Loucy (cell line): Measurements from ENCODE around the gene C12orf56.

Experiments
- H2AFZ ChIP-seq: fragments of 200-600 bp; sonication (generic); 2 replicates; pipeline ENCODE4 v1.6.0; 2016; ENCODE audit warnings: antibody characterized with exemption, mild to moderate bottlenecking, low read length, moderate library complexity
- H3F3A ChIP-seq: fragments of 200-600 bp; 2 replicates; pipeline ENCODE4 v1.6.0; 2016; ENCODE audit warnings: antibody characterized with exemption, low read depth, mild to moderate bottlenecking
- H3K27me3 ChIP-seq: fragments of 200-600 bp; sonication (generic); 2 replicates; pipeline ENCODE4 v1.6.1; 2014; ENCODE audit warnings: low read length, mild to moderate bottlenecking; ENCODE audit not compliant: insufficient read depth, poor library complexity, severe bottlenecking
- H3K36me3 ChIP-seq: fragments of 200-600 bp; sonication (generic); 2 replicates; pipeline ENCODE4 v1.6.1; 2016; ENCODE audit warnings: low read length; ENCODE audit not compliant: insufficient read depth
- H3K4me1 ChIP-seq: fragments of 200-600 bp; sonication (generic); 2 replicates; pipeline ENCODE4 v1.5.1; 2014; ENCODE audit warnings: low read length, mild to moderate bottlenecking; ENCODE audit not compliant: insufficient read depth, poor library complexity, severe bottlenecking
- H3K4me2 ChIP-seq: fragments of 200-600 bp; sonication (generic); 2 replicates; pipeline ENCODE4 v1.6.0; 2014; ENCODE audit warnings: antibody characterized with exemption, low read length, low read depth, mild to moderate bottlenecking; ENCODE audit not compliant: poor library complexity, severe bottlenecking
- H3K4me3 ChIP-seq: fragments of 200-600 bp; sonication (generic); 2 replicates; pipeline ENCODE4 v1.5.1; 2014; ENCODE audit warnings: low read length, mild to moderate bottlenecking, mixed read lengths; ENCODE audit not compliant: poor library complexity, severe bottlenecking
- H3K79me2 ChIP-seq: fragments of 200-600 bp; sonication (generic); 2 replicates; pipeline ENCODE4 v1.6.1; 2014; ENCODE audit warnings: low read length; ENCODE audit not compliant: insufficient read depth
- H3K9ac ChIP-seq: fragments of 200-600 bp; sonication (generic); 2 replicates; pipeline ENCODE4 v1.6.0; 2014; ENCODE audit warnings: mild to moderate bottlenecking, low read depth, low read length, moderate library complexity; ENCODE audit not compliant: poor library complexity, severe bottlenecking
- H3K9me2 ChIP-seq: fragments of 200-600 bp; sonication (generic); replicated peaks from 2 replicates; pipeline ENCODE4 v1.6.1; 2016; ENCODE audit warnings: low read depth, low read length, mixed read lengths
- H3K9me3 ChIP-seq: fragments of 200-600 bp; sonication (generic); 2 replicates; pipeline ENCODE4 v1.6.1; 2014; ENCODE audit warnings: mild to moderate bottlenecking, antibody characterized with exemption, low read length, low read depth; ENCODE audit not compliant: insufficient read depth
- H4K20me1 ChIP-seq: fragments of 200-600 bp; sonication (generic); 2 replicates; pipeline ENCODE4 v1.6.0; 2014; ENCODE audit warnings: antibody characterized with exemption, low read length, mild to moderate bottlenecking; ENCODE audit not compliant: insufficient read depth, poor library complexity, severe bottlenecking
- EZH2phosphoT487 ChIP-seq: fragments of 200-600 bp; IDR thresholded peaks from 2 replicates; pipeline ENCODE4 v1.6.1; 2018; ENCODE audit warnings: antibody characterized with exemption, mild to moderate bottlenecking, moderate library complexity, borderline replicate concordance
- TF ChIP-seq, protein P1 (sequence below): fragments of 200-600 bp; sonication (generic); conservative IDR thresholded peaks from 2 replicates; pipeline ENCODE4 v1.5.1; 2014; ENCODE audit warnings: mild to moderate bottlenecking, antibody characterized with exemption, low read length

Gene C12orf56

DNA sequence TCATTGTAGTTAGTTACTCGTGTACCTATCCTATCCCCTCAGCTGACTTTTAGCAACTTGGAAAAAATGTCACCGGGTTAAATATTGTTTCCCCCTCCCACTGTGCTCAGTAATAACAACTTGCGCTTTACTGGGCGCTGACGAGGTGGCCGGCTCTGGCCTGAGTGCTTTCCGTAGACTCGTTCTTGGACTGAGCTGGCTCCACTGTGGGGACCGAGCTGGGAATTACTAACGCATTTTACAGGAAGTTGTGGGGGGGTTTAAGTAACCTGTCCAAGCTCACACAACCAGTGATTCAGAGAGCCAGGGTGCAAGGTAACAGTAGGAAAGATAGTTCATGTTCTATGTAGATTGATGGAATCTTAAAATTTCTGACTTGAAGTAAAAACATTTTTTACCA, 86.0 kb downstream of the C12orf56 start:
- no peaks in the 10 kb centered on the region for H4K20me1 ChIP-seq

DNA sequence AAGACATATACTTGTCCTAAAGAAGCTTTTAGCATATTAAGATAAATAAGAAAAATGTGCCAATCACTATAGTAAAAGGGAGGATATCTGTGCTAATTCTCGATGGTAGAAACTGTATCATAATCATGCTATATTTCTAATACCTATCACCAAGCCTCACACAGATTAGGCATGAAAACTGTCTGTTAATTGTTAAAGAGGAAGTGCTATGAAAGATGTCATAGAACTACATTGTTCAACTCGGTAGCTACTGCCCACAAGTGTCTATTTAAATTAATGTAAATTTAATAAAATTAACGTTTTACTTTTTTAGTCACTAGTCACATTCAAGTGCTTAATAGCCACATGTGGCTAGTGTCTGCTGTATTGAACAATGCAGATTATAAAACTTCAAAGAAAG, 90.9 kb downstream of the C12orf56 start:
- Histone ChIP-seq H3K4me2 (no peak overlapping the region), H4K20me1 (no peaks in the 10 kb centered on the region), H3K9me3 (no peaks in the 10 kb centered on the region), H2AFZ (no peak overlapping the region), H3K4me3 (no peak overlapping the region), H3K27me3 (no peaks in the 10 kb centered on the region), H3K4me1 (no peaks in the 10 kb centered on the region), H3K9me2 (no peaks in the 10 kb centered on the region), H3F3A (no peaks in the 10 kb centered on the region), H3K36me3 (no peaks in the 10 kb centered on the region), H3K79me2 (no peaks in the 10 kb centered on the region), H3K9ac (no peak overlapping the region)
- no peak for TF ChIP-seq EZH2phosphoT487
- TF ChIP-seq, protein P1, sequence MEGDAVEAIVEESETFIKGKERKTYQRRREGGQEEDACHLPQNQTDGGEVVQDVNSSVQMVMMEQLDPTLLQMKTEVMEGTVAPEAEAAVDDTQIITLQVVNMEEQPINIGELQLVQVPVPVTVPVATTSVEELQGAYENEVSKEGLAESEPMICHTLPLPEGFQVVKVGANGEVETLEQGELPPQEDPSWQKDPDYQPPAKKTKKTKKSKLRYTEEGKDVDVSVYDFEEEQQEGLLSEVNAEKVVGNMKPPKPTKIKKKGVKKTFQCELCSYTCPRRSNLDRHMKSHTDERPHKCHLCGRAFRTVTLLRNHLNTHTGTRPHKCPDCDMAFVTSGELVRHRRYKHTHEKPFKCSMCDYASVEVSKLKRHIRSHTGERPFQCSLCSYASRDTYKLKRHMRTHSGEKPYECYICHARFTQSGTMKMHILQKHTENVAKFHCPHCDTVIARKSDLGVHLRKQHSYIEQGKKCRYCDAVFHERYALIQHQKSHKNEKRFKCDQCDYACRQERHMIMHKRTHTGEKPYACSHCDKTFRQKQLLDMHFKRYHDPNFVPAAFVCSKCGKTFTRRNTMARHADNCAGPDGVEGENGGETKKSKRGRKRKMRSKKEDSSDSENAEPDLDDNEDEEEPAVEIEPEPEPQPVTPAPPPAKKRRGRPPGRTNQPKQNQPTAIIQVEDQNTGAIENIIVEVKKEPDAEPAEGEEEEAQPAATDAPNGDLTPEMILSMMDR: no peak

More for the DNA sequence above, 86.0 kb downstream of the C12orf56 start:
- no peak overlapping the region for H3K4me2 ChIP-seq
- no peaks in the 10 kb centered on the region for H3K4me1 ChIP-seq
- H2AFZ ChIP-seq: no peak overlapping the region
- H3K9ac ChIP-seq: no peak overlapping the region
- TF ChIP-seq EZH2phosphoT487: no peak
- TF ChIP-seq, protein P1: no peak
- H3K4me3 ChIP-seq: no peak overlapping the region
- no peaks in the 10 kb centered on the region for H3K27me3 ChIP-seq
- no peaks in the 10 kb centered on the region for H3F3A ChIP-seq
- H3K9me2 ChIP-seq: no peaks in the 10 kb centered on the region
- H3K79me2 ChIP-seq: no peaks in the 10 kb centered on the region
- no peaks in the 10 kb centered on the region for H3K36me3 ChIP-seq
- H3K9me3 ChIP-seq: no peaks in the 10 kb centered on the region

DNA sequence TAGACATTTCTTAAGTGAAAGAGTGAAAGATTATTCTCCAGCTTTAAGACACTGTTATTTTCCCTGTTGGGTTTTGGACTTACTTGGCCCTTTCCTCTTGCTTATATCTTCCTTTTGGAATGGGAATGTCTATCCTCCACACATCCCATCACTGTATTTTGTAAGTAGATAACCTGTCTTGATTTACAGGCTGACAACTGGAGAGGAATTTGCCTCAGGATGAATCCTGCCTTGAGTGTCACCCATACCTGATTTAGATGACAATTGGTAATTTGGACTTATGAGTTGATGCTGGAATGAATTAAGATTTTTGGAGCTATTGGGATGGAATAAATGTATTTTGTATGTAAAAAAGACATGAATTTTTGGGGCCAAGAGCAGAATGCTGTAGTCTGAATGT, 94.3 kb downstream of the C12orf56 start:
- no peaks in the 10 kb centered on the region for H3K9me3 ChIP-seq
- TF ChIP-seq, protein P1: no peak
- no peak for TF ChIP-seq EZH2phosphoT487
- H2AFZ ChIP-seq: no peak overlapping the region
- no peak overlapping the region for H3K4me3 ChIP-seq
- H3K9ac ChIP-seq: no peak overlapping the region
- no peaks in the 10 kb centered on the region for H3K4me1 ChIP-seq
- no peaks in the 10 kb centered on the region for H3K9me2 ChIP-seq
- H3K27me3 ChIP-seq: no peaks in the 10 kb centered on the region
- no peaks in the 10 kb centered on the region for H3K36me3 ChIP-seq
- no peaks in the 10 kb centered on the region for H3K79me2 ChIP-seq
- H3K4me2 ChIP-seq: no peak overlapping the region
- no peaks in the 10 kb centered on the region for H4K20me1 ChIP-seq
- H3F3A ChIP-seq: no peaks in the 10 kb centered on the region
